HepG2 (cell line): Measurements from ENCODE around the gene PGPEP1. TPM values are rescaled to one million over a fixed set of nuclear protein-coding genes. Genes with fewer than 3 reads are reported as not detected.

Experiments used
- CREB3 ChIP-seq: sonication (generic); formaldehyde crosslinking; IDR thresholded peaks from 2 replicates; pipeline ENCODE4 v1.5.0; 2020; ENCODE audit warnings: missing genetic modification reagents
- DR1 ChIP-seq: sonication (generic); formaldehyde crosslinking; IDR thresholded peaks from 2 replicates; pipeline ENCODE4 v1.8.0; 2021; ENCODE audit warnings: mild to moderate bottlenecking, missing genetic modification reagents, inconsistent platforms
- MAF1 ChIP-seq: sonication (generic); formaldehyde crosslinking; IDR thresholded peaks from 2 replicates; pipeline ENCODE4 v1.5.0; 2020; ENCODE audit warnings: missing genetic modification reagents, borderline replicate concordance
- RARA ChIP-seq: IDR thresholded peaks from 2 replicates; pipeline ENCODE4 v1.6.1; 2016; ENCODE audit warnings: missing genetic modification reagents, missing compliant biosample characterization
- RORA ChIP-seq: sonication (generic); formaldehyde crosslinking; IDR thresholded peaks from 2 replicates; pipeline ENCODE4 v1.5.0; 2020; ENCODE audit warnings: mild to moderate bottlenecking, missing genetic modification reagents, moderate library complexity
- SAP130 ChIP-seq: IDR thresholded peaks from 2 replicates; pipeline ENCODE4 v1.6.1; 2016; ENCODE audit warnings: low read depth
- SRSF9 ChIP-seq: fragments of 200-400 bp; formaldehyde crosslinking; IDR thresholded peaks from 2 replicates; pipeline ENCODE4 v1.6.1; 2018; ENCODE audit warnings: borderline replicate concordance, mild to moderate bottlenecking, low read depth, low read length; ENCODE audit not compliant: insufficient read depth, poor library complexity, severe bottlenecking
- STAT6 ChIP-seq: sonication (generic); formaldehyde crosslinking; IDR thresholded peaks from 2 replicates; pipeline ENCODE4 v1.4.0; 2020; ENCODE audit warnings: missing genetic modification reagents, mild to moderate bottlenecking, borderline replicate concordance
- TCF12 ChIP-seq, 2 experiments: fragments of 450-650 bp in 1 of 2; sonication (generic) in 1 of 2; formaldehyde crosslinking in 1 of 2; IDR thresholded peaks; 2 replicates each; pipeline versions ENCODE4 v1.6.1 to v1.8.0; 2017 to 2022; ENCODE audit warnings: antibody characterized with exemption in 1 of 2, mild to moderate bottlenecking in 1 of 2, missing genetic modification reagents in 1 of 2, moderate library complexity in 1 of 2
- ZNF160 ChIP-seq: sonication (generic); formaldehyde crosslinking; IDR thresholded peaks from 2 replicates; pipeline ENCODE4 v1.8.0; 2022; ENCODE audit warnings: mild to moderate bottlenecking, inconsistent platforms, missing genetic modification reagents
- ZNF253 ChIP-seq: sonication (generic); formaldehyde crosslinking; IDR thresholded peaks from 2 replicates; pipeline ENCODE4 v1.8.0; 2022; ENCODE audit warnings: mild to moderate bottlenecking, missing genetic modification reagents, borderline replicate concordance
- ZNF431 ChIP-seq: sonication (generic); formaldehyde crosslinking; IDR thresholded peaks from 2 replicates; pipeline ENCODE4 v1.9.0; 2022; ENCODE audit warnings: missing genetic modification reagents, low read depth, mild to moderate bottlenecking, borderline replicate concordance
- ZNF639 ChIP-seq: conservative IDR thresholded peaks from 2 replicates; pipeline ENCODE4 v1.6.1; 2018; ENCODE audit warnings: missing genetic modification reagents
- polyA plus RNA-seq, 8 experiments: library from polyadenylated mRNA; depleted of rRNA in 3 of 8; stranded (reverse) in 7 of 8; unstranded in 1 of 8; fragments of >200 nt; fragmentation: Illumina TruSeq in 4 of 8; extraction: Trizol in 4 of 8; gene quantifications; 2 replicates each; pipeline versions ENCODE4 v1.2.1 to v1.2.3, GENCODE V29; 2011 to 2016; ENCODE audit warnings: low read depth in 4 of 8, missing spikeins in 1 of 8, mixed read lengths in 1 of 8; ENCODE audit not compliant: insufficient read depth in 1 of 8
- total RNA-seq, 5 experiments: library from RNA; depleted of rRNA; stranded (reverse); fragments of >200 nt; fragmentation: Illumina TruSeq; extraction: Trizol; gene quantifications; 2 replicates each; pipeline ENCODE4 v1.2.3, GENCODE V29; 2016; ENCODE audit warnings: low read depth in 1 of 5
- TF ChIP-seq, protein P1 (sequence below): sonication (generic); formaldehyde crosslinking; IDR thresholded peaks from 2 replicates; pipeline ENCODE4 v1.4.0; 2020; ENCODE audit warnings: missing genetic modification reagents
- TF ChIP-seq, protein P2 (sequence below): sonication (generic); formaldehyde crosslinking; IDR thresholded peaks from 2 replicates; pipeline ENCODE4 v1.5.1; 2020; ENCODE audit warnings: missing genetic modification reagents, mild to moderate bottlenecking, borderline replicate concordance
- TF ChIP-seq, protein P3 (sequence below): sonication (generic); formaldehyde crosslinking; conservative IDR thresholded peaks from 2 replicates; pipeline ENCODE4 v1.4.0; 2020; ENCODE audit warnings: missing genetic modification reagents

The PGPEP1 gene
- total and polyA plus RNA-seq, 2 of the 13 experiments (the other 11 are each of a cell fraction or from before 2014, with no cell fraction given), result 53.1 to 56.6 TPM

DNA sequence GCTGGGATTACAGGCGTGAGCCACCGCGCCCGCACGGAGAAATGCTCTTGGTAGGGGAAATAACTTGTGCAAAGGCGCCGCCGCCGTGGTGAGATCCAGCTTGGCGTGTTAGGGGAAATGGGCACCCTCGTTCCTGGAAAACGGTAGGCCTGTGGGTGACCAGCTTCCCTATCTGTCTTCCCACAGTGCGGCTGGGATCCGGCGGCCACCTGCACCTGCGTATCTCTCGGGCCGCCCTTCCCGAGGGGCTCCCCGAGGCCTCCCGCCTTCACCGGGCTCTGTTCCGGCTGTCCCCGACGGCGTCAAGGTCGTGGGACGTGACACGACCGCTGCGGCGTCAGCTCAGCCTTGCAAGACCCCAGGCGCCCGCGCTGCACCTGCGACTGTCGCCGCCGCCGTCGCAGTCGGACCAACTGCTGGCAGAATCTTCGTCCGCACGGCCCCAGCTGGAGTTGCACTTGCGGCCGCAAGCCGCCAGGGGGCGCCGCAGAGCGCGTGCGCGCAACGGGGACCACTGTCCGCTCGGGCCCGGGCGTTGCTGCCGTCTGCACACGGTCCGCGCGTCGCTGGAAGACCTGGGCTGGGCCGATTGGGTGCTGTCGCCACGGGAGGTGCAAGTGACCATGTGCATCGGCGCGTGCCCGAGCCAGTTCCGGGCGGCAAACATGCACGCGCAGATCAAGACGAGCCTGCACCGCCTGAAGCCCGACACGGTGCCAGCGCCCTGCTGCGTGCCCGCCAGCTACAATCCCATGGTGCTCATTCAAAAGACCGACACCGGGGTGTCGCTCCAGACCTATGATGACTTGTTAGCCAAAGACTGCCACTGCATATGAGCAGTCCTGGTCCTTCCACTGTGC, 47.9 kb downstream of the PGPEP1 start (continued):
- TF ChIP-seq SRSF9, result no peak
- peak; percentile 84; the same call in 1 of the 2 replicates for TF ChIP-seq STAT6 (CRISPR knock-in tag)
- 0 out of 2 replicates have a peak, but pooled peaks have one; percentile 88 for TF ChIP-seq CREB3 (CRISPR knock-in tag)
- TF ChIP-seq MAF1 (CRISPR knock-in tag), result no peak; the same call in 1 of the 2 replicates
- TF ChIP-seq TCF12 (IDR thresholded peaks at IDR 0.05), result no peak
- TF ChIP-seq TCF12 (CRISPR knock-in tag; IDR thresholded peaks at IDR 0.05), result peak; percentile 77; the same call in 1 of the 2 replicates
- TF ChIP-seq, protein P1, sequence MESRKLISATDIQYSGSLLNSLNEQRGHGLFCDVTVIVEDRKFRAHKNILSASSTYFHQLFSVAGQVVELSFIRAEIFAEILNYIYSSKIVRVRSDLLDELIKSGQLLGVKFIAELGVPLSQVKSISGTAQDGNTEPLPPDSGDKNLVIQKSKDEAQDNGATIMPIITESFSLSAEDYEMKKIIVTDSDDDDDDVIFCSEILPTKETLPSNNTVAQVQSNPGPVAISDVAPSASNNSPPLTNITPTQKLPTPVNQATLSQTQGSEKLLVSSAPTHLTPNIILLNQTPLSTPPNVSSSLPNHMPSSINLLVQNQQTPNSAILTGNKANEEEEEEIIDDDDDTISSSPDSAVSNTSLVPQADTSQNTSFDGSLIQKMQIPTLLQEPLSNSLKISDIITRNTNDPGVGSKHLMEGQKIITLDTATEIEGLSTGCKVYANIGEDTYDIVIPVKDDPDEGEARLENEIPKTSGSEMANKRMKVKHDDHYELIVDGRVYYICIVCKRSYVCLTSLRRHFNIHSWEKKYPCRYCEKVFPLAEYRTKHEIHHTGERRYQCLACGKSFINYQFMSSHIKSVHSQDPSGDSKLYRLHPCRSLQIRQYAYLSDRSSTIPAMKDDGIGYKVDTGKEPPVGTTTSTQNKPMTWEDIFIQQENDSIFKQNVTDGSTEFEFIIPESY, result peak; percentile 90
- no peak for TF ChIP-seq ZNF639 (CRISPR knock-in tag)
- TF ChIP-seq SAP130, result peak; percentile 57
- TF ChIP-seq RORA (CRISPR knock-in tag), result no peak; the same call in 1 of the 2 replicates
- TF ChIP-seq, protein P2, sequence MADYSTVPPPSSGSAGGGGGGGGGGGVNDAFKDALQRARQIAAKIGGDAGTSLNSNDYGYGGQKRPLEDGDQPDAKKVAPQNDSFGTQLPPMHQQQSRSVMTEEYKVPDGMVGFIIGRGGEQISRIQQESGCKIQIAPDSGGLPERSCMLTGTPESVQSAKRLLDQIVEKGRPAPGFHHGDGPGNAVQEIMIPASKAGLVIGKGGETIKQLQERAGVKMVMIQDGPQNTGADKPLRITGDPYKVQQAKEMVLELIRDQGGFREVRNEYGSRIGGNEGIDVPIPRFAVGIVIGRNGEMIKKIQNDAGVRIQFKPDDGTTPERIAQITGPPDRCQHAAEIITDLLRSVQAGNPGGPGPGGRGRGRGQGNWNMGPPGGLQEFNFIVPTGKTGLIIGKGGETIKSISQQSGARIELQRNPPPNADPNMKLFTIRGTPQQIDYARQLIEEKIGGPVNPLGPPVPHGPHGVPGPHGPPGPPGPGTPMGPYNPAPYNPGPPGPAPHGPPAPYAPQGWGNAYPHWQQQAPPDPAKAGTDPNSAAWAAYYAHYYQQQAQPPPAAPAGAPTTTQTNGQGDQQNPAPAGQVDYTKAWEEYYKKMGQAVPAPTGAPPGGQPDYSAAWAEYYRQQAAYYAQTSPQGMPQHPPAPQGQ (CRISPR knock-in tag), result no peak; the same call in 1 of the 2 replicates
- no peak; the same call in 1 of the 2 replicates for TF ChIP-seq RARA (CRISPR knock-in tag)
- TF ChIP-seq ZNF160, result peak; percentile 88
- TF ChIP-seq, protein P3, sequence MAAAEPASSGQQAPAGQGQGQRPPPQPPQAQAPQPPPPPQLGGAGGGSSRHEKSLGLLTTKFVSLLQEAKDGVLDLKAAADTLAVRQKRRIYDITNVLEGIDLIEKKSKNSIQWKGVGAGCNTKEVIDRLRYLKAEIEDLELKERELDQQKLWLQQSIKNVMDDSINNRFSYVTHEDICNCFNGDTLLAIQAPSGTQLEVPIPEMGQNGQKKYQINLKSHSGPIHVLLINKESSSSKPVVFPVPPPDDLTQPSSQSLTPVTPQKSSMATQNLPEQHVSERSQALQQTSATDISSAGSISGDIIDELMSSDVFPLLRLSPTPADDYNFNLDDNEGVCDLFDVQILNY (CRISPR knock-in tag), result peak; percentile 38; the same call in 1 of the 2 replicates
- peak; percentile 84; the same call in 1 of the 2 replicates for TF ChIP-seq ZNF253 (CRISPR knock-in tag)
- TF ChIP-seq DR1, result peak; percentile 78
- peak; percentile 72; the same call in 1 of the 2 replicates for TF ChIP-seq ZNF431 (CRISPR knock-in tag)
